ENCODE results near the gene LZTS2. TPM values are rescaled to one million over a fixed set of nuclear protein-coding genes. Genes with fewer than 3 reads are reported as not detected.

Gene LZTS2
- total RNA-seq, 1 donor from 2014 or later, result 56.7 TPM

- peak; percentile 86 for DNase-seq
- Mint-ChIP-seq H3K9me3 (ENCODE audit: unreplicated experiment) (peaks cover 8% of the 10 kb centered on the region), H3K36me3 (ENCODE audit: unreplicated experiment) (no peaks in the 10 kb centered on the region), H3K27me3 (ENCODE audit: unreplicated experiment) (peaks cover 8% of the 10 kb centered on the region), H3K27ac (ENCODE audit: unreplicated experiment) (peak within 1 kb of the TSS; percentile 77), H3K4me1 (ENCODE audit: low read depth, unreplicated experiment) (peaks cover 13% of the 10 kb centered on the region), H3K4me3 (ENCODE audit: unreplicated experiment) (peak within 1 kb of the TSS; percentile 86)
- peak; percentile 83 for TF ChIP-seq CTCF (IDR thresholded peaks at IDR 0.05; ENCODE audit: partially characterized antibody, unreplicated experiment)
These were observed 30.2 kb upstream of the LZTS2 start, which contains the start of gene SEMA4G for GRCh38 chr10:100969187-100970075. SEMA4G (plus strand) TSS chr10:100969504; CDS start chr10:100972913, 3,409 bp downstream.

GRCh38 chr10:100970076-100970913, 29.3 kb upstream of the LZTS2 start:
- H3K27ac Mint-ChIP-seq (ENCODE audit: unreplicated experiment), result no peak overlapping the region
- H3K4me3 Mint-ChIP-seq (ENCODE audit: unreplicated experiment), result peak overlapping the region; percentile 86
- peaks cover 8% of the 10 kb centered on the region for H3K27me3 Mint-ChIP-seq (ENCODE audit: unreplicated experiment)
- TF ChIP-seq CTCF (IDR thresholded peaks at IDR 0.05; ENCODE audit: partially characterized antibody, unreplicated experiment), result no peak
- DNase-seq, result peak; percentile 32
- peaks cover 8% of the 10 kb centered on the region for H3K9me3 Mint-ChIP-seq (ENCODE audit: unreplicated experiment)
- no peaks in the 10 kb centered on the region for H3K36me3 Mint-ChIP-seq (ENCODE audit: unreplicated experiment)
- peaks cover 13% of the 10 kb centered on the region for H3K4me1 Mint-ChIP-seq (ENCODE audit: low read depth, unreplicated experiment)

- Mint-ChIP-seq H3K27me3 (ENCODE audit: unreplicated experiment) (peaks cover 8% of the 10 kb centered on the region), H3K4me3 (ENCODE audit: unreplicated experiment) (peak overlapping the region; percentile 86), H3K36me3 (ENCODE audit: unreplicated experiment) (no peaks in the 10 kb centered on the region), H3K9me3 (ENCODE audit: unreplicated experiment) (peaks cover 10% of the 10 kb centered on the region), H3K4me1 (ENCODE audit: low read depth, unreplicated experiment) (peaks cover 13% of the 10 kb centered on the region), H3K27ac (ENCODE audit: unreplicated experiment) (no peak overlapping the region)
- no peak for DNase-seq
- TF ChIP-seq CTCF (IDR thresholded peaks at IDR 0.05; ENCODE audit: partially characterized antibody, unreplicated experiment), result no peak
These were observed 28.4 kb upstream of the LZTS2 start for GRCh38 chr10:100970914-100971811.

- H3K27me3 Mint-ChIP-seq (ENCODE audit: unreplicated experiment), result peaks cover 8% of the 10 kb centered on the region
- no peak overlapping the region for H3K27ac Mint-ChIP-seq (ENCODE audit: unreplicated experiment)
- H3K4me3 Mint-ChIP-seq (ENCODE audit: unreplicated experiment), result no peak overlapping the region
- TF ChIP-seq CTCF (IDR thresholded peaks at IDR 0.05; ENCODE audit: partially characterized antibody, unreplicated experiment), result no peak
- peaks cover 6% of the 10 kb centered on the region for H3K36me3 Mint-ChIP-seq (ENCODE audit: unreplicated experiment)
- DNase-seq, result no peak
- peaks cover 13% of the 10 kb centered on the region for H3K4me1 Mint-ChIP-seq (ENCODE audit: low read depth, unreplicated experiment)
- H3K9me3 Mint-ChIP-seq (ENCODE audit: unreplicated experiment), result peaks cover 10% of the 10 kb centered on the region
These were observed 27.3 kb upstream of the LZTS2 start for GRCh38 chr10:100972115-100972903.

Data from glutamatergic neuron (in vitro differentiated cells).